ENCODE results near the gene PBX4.
"Not testable (repeated sequence)": the region's sequence is repeated elsewhere in the genome, so short reads cannot be mapped to it uniquely, and the experiment has no call there.

Gene PBX4, protein sequence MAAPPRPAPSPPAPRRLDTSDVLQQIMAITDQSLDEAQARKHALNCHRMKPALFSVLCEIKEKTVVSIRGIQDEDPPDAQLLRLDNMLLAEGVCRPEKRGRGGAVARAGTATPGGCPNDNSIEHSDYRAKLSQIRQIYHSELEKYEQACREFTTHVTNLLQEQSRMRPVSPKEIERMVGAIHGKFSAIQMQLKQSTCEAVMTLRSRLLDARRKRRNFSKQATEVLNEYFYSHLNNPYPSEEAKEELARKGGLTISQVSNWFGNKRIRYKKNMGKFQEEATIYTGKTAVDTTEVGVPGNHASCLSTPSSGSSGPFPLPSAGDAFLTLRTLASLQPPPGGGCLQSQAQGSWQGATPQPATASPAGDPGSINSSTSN

GRCh38 chr19:19618219-19619051 is at the start of gene PBX4:
TSS of gene PBX4 (minus strand) at chr19:19618687. CDS start at chr19:19618629, 58 bp downstream.
- DNase-seq = peak; percentile 97

- DNase-seq = not testable (repeated sequence)
Measured at GRCh38 chr19:19665420-19665948, 47.0 kb upstream of the PBX4 start.

DNA sequence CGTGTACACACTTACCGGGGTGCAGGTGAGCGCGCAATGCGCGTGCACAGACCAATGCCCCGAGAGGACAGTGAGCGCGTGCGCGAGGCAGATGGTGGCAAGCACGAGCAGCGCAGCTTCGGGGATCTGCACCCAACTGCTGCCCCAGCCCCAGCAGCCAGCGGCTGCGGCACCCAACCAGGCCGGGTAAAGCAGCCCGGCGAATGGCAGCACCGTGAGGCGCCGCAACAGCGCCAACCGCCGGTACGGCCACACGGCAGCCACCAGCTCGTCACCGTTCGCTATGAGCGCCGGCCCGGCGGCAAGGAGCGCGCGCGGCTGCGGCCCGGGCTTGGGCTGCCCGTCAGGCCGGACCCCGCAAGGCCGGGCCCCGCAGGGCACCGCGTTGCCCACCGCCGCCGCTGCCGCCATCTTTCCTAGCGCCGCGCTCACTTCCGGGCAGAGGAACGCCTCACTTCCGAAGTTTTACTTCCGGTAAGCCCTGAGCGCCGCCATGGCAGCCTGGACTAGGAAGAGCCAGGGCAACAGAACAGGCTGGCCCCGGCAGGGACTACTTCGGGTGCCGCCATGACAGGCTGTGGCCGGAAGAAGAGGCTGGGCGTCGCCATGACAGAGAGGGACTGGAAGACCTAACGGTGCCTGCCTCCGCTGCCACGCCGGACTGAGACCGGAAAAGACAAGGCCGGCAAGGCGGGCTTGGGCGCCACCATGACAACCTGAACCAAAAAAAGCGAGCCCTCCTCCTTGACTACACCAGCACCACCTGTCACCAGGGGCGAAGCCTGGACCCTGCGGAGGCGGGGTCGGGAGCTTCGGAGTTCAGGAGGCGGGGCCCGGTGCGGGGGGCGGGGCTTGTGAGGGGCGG is 45.0 kb upstream of the PBX4 start, which contains the start of gene ATP13A1:
Gene ATP13A1 (minus strand): TSS at position 421 of the 865 bp plus-strand sequence. CDS start 10 bp downstream, at position 411.
- peak; percentile 94 for DNase-seq

GRCh38 chr19:19662871-19663255 is 44.4 kb upstream of the PBX4 start:
- DNase-seq = no peak

GRCh38 chr19:19662344-19662743 is 43.9 kb upstream of the PBX4 start:
- no peak for DNase-seq

- no peak for DNase-seq
Measured at GRCh38 chr19:19661675-19662251, 43.3 kb upstream of the PBX4 start.

DNA sequence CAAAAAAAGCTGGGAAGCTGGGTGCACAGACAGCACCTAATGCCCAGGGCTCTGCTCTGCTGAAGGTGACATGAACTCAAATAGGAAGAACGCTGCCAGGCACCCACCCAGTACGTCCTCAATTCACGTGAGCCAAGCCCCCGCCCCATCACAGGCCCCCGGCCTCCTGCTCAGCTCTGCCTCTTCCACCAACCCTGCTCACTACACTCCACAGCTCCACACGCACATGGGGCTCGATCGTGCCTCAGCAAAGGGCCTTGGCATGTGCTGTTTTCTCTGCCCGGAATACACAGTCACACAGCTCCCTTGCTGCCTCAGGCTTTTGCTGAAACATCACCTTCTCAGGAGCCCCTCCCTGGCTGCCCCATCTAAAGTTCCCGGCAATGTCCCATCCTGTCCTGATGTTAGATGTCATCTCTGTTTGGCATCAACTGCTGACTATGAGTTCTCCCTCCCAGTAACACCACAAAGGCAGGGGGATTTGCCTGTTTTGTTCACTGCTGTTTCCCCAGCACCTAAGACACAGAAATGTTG is 42.7 kb upstream of the PBX4 start:
- DNase-seq = no peak

DNA sequence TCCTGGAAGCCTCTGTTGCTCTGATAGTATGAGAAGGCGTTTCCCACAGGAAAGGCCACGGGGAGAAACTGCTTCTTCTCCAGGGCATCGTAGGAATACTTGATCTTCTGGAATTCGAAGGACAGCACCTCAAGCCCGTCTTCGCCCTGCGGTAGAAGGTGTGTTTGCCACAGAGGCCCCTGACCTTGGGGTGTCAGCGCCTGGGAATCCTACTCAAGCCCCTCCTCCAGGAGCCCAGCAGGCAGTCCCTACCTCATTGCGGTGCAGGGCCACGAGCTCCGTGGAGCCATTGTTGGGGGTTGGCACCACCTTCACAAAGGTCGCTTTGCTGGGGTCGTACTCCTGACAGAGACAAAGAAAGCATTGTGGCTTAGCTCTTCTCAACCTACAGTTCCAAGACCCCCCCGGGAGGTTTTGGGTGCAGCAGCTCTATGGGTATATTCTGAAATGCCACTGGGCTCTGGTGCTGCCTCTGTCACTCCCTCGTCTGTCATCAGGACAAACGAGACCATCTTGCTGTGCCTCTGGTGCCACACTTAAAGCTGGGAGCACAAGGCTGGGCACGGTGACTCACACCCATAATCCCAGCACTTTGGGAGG is 41.3 kb upstream of the PBX4 start:
- DNase-seq = no peak

DNA sequence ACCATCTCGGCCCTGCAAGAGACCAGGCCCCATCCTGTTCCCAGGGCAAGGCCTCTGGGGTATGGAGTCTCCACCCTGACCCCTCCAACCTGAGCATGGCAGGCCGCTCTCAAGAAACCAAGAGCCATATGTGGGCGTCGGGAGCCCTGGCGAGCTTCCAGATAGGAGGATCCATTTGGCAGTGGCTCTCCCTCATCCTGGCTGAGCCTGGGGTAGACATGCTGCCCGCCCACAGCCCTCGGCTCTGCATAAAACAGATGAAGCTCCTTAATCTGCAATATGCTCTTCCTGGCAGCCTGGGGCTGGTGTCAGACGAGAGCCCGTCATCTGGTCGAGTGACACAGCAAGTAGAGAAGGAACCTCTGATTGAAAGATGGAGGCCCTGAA is 38.9 kb upstream of the PBX4 start:
- DNase-seq = no peak

- DNase-seq = no peak
Measured at GRCh38 chr19:19656451-19657396, 38.2 kb upstream of the PBX4 start.

- DNase-seq = no peak
Measured at GRCh38 chr19:19655641-19656343, 37.3 kb upstream of the PBX4 start.

GRCh38 chr19:19655051-19655594 is 36.6 kb upstream of the PBX4 start:
- DNase-seq = no peak

DNA sequence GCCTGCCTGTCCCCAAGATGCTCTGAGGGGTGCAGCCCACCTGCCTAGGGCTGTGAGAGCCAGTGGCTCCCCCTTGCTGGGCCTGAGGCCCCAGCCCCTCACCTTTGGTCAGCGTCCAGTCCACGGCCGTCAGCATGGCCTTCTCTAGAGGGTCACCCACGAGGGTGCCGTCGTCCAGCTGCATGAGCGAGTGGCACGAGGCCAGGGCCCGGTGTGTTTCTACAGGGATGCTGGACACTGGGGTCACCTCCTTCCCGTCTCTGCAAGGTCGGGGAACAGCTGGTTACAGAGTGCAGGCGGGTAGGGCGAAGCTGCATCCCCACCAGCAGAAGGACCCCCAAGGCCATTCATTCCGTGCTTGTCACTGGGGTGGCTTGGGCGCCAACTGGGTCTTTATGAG is 36.0 kb upstream of the PBX4 start:
- DNase-seq = no peak

- no peak for DNase-seq
Measured at GRCh38 chr19:19653597-19654147, 35.2 kb upstream of the PBX4 start.

- DNase-seq = no peak
Measured at GRCh38 chr19:19652482-19653295, 34.2 kb upstream of the PBX4 start.

GRCh38 chr19:19651076-19651475 is 32.6 kb upstream of the PBX4 start:
- DNase-seq = no peak

DNA sequence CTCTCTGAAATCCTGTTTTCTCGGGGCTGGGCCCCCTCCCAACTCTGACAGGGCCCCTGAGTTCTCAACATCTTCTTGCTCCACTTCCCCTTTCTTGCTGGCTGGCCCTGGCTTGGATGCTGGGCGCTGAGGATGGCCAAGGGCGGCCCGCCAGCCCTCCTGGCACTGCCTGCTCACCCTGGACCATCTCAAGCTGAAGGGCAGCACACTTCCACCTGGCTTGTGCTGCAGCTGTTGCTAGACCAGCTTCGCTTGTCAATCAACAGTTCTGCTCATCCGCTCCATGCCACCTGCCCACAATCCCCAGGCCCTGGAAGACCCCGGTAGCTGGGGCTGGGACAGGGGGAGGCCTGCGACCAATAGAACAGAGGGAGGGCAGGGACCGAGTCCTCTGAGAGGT is 31.8 kb upstream of the PBX4 start:
- no peak for DNase-seq

GRCh38 chr19:19649580-19649995 is 31.1 kb upstream of the PBX4 start:
- DNase-seq = no peak
